GM23248 (cell line): ENCODE measurements around the gene ISOC1. TPM values are rescaled to one million over a fixed set of nuclear protein-coding genes. Genes with fewer than 3 reads are reported as not detected.

Experiments
- DNase-seq: peaks from one replicate; pipeline ENCODE4 v3.0.0-alpha.2; 2015
- H2AFZ ChIP-seq: fragments of 200-600 bp; sonication (generic); 2 replicates; pipeline ENCODE4 v1.6.1; 2016; ENCODE audit warnings: antibody characterized with exemption
- H3F3A ChIP-seq: fragments of 200-600 bp; sonication (generic); 2 replicates; pipeline ENCODE4 v1.6.1; 2016; ENCODE audit warnings: mild to moderate bottlenecking, antibody characterized with exemption, mixed run types; ENCODE audit not compliant: insufficient read depth
- H3K27ac ChIP-seq: fragments of 200-600 bp; sonication (generic); 2 replicates; pipeline ENCODE4 v1.5.1; 2016; ENCODE audit warnings: mild to moderate bottlenecking
- H3K27me3 ChIP-seq: fragments of 200-600 bp; sonication (generic); replicated peaks from 2 replicates; pipeline ENCODE4 v1.6.1; 2016; ENCODE audit warnings: mild to moderate bottlenecking; ENCODE audit not compliant: insufficient read depth
- H3K36me3 ChIP-seq: fragments of 200-600 bp; sonication (generic); 2 replicates; pipeline ENCODE4 v1.6.1; 2016; ENCODE audit warnings: low read depth, mild to moderate bottlenecking
- H3K4me1 ChIP-seq: fragments of 200-600 bp; sonication (generic); 2 replicates; pipeline ENCODE4 v1.6.1; 2016; ENCODE audit warnings: mild to moderate bottlenecking; ENCODE audit not compliant: insufficient read depth
- H3K4me2 ChIP-seq: fragments of 200-600 bp; sonication (generic); one replicate; pipeline ENCODE4 v1.6.1; 2016; ENCODE audit warnings: mild to moderate bottlenecking; ENCODE audit not compliant: unreplicated experiment
- H3K4me3 ChIP-seq: fragments of 200-600 bp; sonication (generic); 2 replicates; pipeline ENCODE4 v1.5.1; 2016; ENCODE audit warnings: mild to moderate bottlenecking
- H3K79me2 ChIP-seq: fragments of 200-600 bp; sonication (generic); 2 replicates; pipeline ENCODE4 v1.6.1; 2016; ENCODE audit warnings: mild to moderate bottlenecking; ENCODE audit not compliant: insufficient read depth
- H3K9ac ChIP-seq: fragments of 200-600 bp; sonication (generic); 2 replicates; pipeline ENCODE4 v1.6.1; 2016; ENCODE audit warnings: mild to moderate bottlenecking
- H3K9me2 ChIP-seq: fragments of 200-600 bp; sonication (generic); 2 replicates; pipeline ENCODE4 v1.6.1; 2016; ENCODE audit warnings: mixed run types, mild to moderate bottlenecking, moderate library complexity; ENCODE audit not compliant: insufficient read depth
- H3K9me3 ChIP-seq: fragments of 200-600 bp; sonication (generic); one replicate; pipeline ENCODE4 v1.6.1; 2017; ENCODE audit warnings: low read depth
- H4K20me1 ChIP-seq: fragments of 200-600 bp; sonication (generic); 2 replicates; pipeline ENCODE4 v1.6.0; 2016; ENCODE audit not compliant: insufficient read depth
- EZH2 ChIP-seq: fragments of 200-600 bp; sonication (generic); IDR thresholded peaks from 2 replicates; pipeline ENCODE4 v1.6.1; 2018; ENCODE audit warnings: antibody characterized with exemption, mild to moderate bottlenecking; ENCODE audit not compliant: insufficient read depth, poor library complexity, severe bottlenecking
- EZH2phosphoT487 ChIP-seq: fragments of 200-600 bp; sonication (generic); IDR thresholded peaks from 2 replicates; pipeline ENCODE4 v1.6.1; 2018; ENCODE audit warnings: antibody characterized with exemption, moderate library complexity, mild to moderate bottlenecking, low read depth; ENCODE audit not compliant: insufficient read depth
- WGBS, 2 experiments: methylation state at CpG; one replicate each; pipeline ENCODE4 v1.1.6; 2015 to 2017; ENCODE audit warnings: low lambda C conversion rate in 2 of 2, low coverage in 1 of 2; ENCODE audit errors: missing lambda C conversion rate in 2 of 2; 5-methylcytosine and 5-hydroxymethylcytosine counted together
- in situ Hi-C: fragments of 300-500 bp; cut with MboI; formaldehyde crosslinking; loops from 2 replicates; pipeline ENCODE4 v1.15.0; 2020
- polyA plus RNA-seq: library from polyadenylated mRNA; unstranded; fragments of >200 nt; fragmentation: Nextera tagmentation; extraction: Ambion mirVana; gene quantifications from 2 replicates; pipeline ENCODE4 v1.2.1, GENCODE V29; 2016
- total RNA-seq: library from RNA; depleted of rRNA; stranded (reverse); fragments of >200 nt; shearing (Covaris generic); gene quantifications from 2 replicates; pipeline ENCODE4 v1.2.3, GENCODE V29; 2014

Gene ISOC1
- total and polyA plus RNA-seq, 2 experiments from 2014 or later = 6.2 to 11.5 TPM

- Histone ChIP-seq H3K4me1 (no peaks in the 10 kb centered on the region), H3K9me3 (no peaks in the 10 kb centered on the region), H3K79me2 (no peaks in the 10 kb centered on the region), H3K9me2 (no peaks in the 10 kb centered on the region), H3K9ac (no peak overlapping the region), H2AFZ (no peak overlapping the region), H3K36me3 (no peaks in the 10 kb centered on the region), H4K20me1 (no peaks in the 10 kb centered on the region), H3K27ac (no peak overlapping the region), H3K27me3 (no peaks in the 10 kb centered on the region), H3K4me3 (no peak overlapping the region), H3K4me2 (no peak overlapping the region), H3F3A (no peaks in the 10 kb centered on the region)
- TF ChIP-seq EZH2phosphoT487 (no peak), EZH2 (no peak)
- DNase-seq = no peak
- WGBS, 2 experiments = 13 to 15% methylated on average over 4 of the region's 4 CpGs
- in situ Hi-C loops = no loop called here
Measured at GRCh38 chr5:129051283-129051682, 43.3 kb upstream of the ISOC1 start.

DNA sequence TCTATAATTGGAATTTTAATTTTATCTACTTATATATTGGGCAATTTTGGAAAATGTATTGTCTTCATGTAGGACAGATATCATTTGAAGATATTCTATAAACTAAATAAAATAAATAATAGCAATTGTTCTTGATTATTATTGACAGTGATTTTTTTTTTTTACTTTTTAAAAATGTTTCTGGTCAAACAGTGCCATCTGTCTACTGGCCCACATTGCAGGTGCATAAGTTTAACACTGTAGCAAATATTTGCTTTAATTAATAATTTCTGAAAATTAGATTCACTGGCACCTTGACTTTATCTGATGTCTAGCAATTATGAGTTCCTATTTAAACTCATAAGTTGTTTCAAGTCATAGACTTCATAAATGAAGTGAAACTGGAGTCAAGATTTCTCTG is 41.1 kb upstream of the ISOC1 start:
- Histone ChIP-seq H3K36me3 (no peaks in the 10 kb centered on the region), H3K9me2 (no peaks in the 10 kb centered on the region), H3K9ac (no peak overlapping the region), H3K4me2 (no peak overlapping the region), H3K9me3 (no peaks in the 10 kb centered on the region), H2AFZ (no peak overlapping the region), H3K4me1 (no peaks in the 10 kb centered on the region), H3F3A (no peaks in the 10 kb centered on the region), H3K27ac (no peak overlapping the region), H3K27me3 (no peaks in the 10 kb centered on the region), H3K79me2 (no peaks in the 10 kb centered on the region), H4K20me1 (no peaks in the 10 kb centered on the region), H3K4me3 (no peak overlapping the region)
- no peak for TF ChIP-seq EZH2
- TF ChIP-seq EZH2phosphoT487 = no peak
- in situ Hi-C loops = no loop called here
- DNase-seq = no peak

DNA sequence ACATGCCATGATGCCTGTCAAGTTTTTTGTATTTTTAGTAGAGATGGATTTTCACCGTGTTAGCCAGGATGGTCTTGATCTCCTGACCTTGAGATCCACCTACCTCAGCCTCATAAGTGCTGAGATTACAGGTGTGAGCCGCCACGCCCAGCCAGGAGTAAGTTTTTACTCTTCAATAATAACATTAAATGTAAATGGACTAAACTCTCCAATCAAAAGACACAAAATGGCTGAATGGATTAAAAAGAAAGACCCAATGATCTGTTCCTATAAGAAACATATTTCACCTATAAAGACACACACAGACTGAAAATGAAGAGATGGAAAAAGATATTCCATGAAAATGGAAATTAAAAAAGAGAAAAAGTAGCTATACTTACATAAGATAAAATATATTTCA is 37.2 kb upstream of the ISOC1 start:
- TF ChIP-seq EZH2 = no peak
- no peak for TF ChIP-seq EZH2phosphoT487
- no peak for DNase-seq
- Histone ChIP-seq H3K79me2 (no peaks in the 10 kb centered on the region), H3K9me3 (no peaks in the 10 kb centered on the region), H3K4me1 (no peaks in the 10 kb centered on the region), H4K20me1 (no peaks in the 10 kb centered on the region), H3K4me2 (no peak overlapping the region), H2AFZ (no peak overlapping the region), H3K27ac (no peak overlapping the region), H3K27me3 (no peaks in the 10 kb centered on the region), H3K9me2 (no peaks in the 10 kb centered on the region), H3F3A (no peaks in the 10 kb centered on the region), H3K9ac (no peak overlapping the region), H3K36me3 (no peaks in the 10 kb centered on the region), H3K4me3 (no peak overlapping the region)
- in situ Hi-C loops = no loop called here
- 17 to 18% methylated on average over 3 of the region's 3 CpGs for WGBS, 2 experiments

GRCh38 chr5:129061849-129062248 is 32.7 kb upstream of the ISOC1 start:
- Histone ChIP-seq H3K9me3 (no peaks in the 10 kb centered on the region), H3K9me2 (no peaks in the 10 kb centered on the region), H3K9ac (no peak overlapping the region), H3K27me3 (no peaks in the 10 kb centered on the region), H4K20me1 (no peaks in the 10 kb centered on the region), H3F3A (no peaks in the 10 kb centered on the region), H2AFZ (no peak overlapping the region), H3K4me1 (no peaks in the 10 kb centered on the region), H3K4me3 (no peak overlapping the region), H3K36me3 (no peaks in the 10 kb centered on the region), H3K27ac (no peak overlapping the region), H3K79me2 (no peaks in the 10 kb centered on the region), H3K4me2 (no peak overlapping the region)
- no peak for DNase-seq
- TF ChIP-seq EZH2 (no peak), EZH2phosphoT487 (no peak)
- in situ Hi-C loops = no loop called here
- 7 to 13% methylated on average over 2 of the region's 2 CpGs for WGBS, 2 experiments

GRCh38 chr5:129063483-129064113 is 31.0 kb upstream of the ISOC1 start:
- H3K4me2 ChIP-seq = no peak overlapping the region
- no peaks in the 10 kb centered on the region for H3K36me3 ChIP-seq
- H3K27ac ChIP-seq = no peak overlapping the region
- no peaks in the 10 kb centered on the region for H4K20me1 ChIP-seq
- H3K27me3 ChIP-seq = 0 out of 2 replicates have a peak, but pooled peaks cover under 1% of the 10 kb centered on the region
- no peak overlapping the region for H2AFZ ChIP-seq
- no peak overlapping the region for H3K4me3 ChIP-seq
- no peak for DNase-seq
- TF ChIP-seq EZH2 (no peak), EZH2phosphoT487 (no peak)
- 0% methylated on average over 1 of the region's 1 CpG for WGBS, 2 experiments
- in situ Hi-C loops = no loop called here
- no peaks in the 10 kb centered on the region for H3F3A ChIP-seq
- H3K9me2 ChIP-seq = no peaks in the 10 kb centered on the region
- no peak overlapping the region for H3K9ac ChIP-seq
- no peaks in the 10 kb centered on the region for H3K9me3 ChIP-seq
- no peaks in the 10 kb centered on the region for H3K79me2 ChIP-seq
- H3K4me1 ChIP-seq = no peaks in the 10 kb centered on the region
